GM19324 (cell line): ENCODE data around the gene ILK.
A peak's percentile ranks its signal among the peaks of the same experiment; 100 is the strongest.

ENCODE experiments used
- ATAC-seq: cut with Tn5 transposase; IDR thresholded peaks from one replicate; pipeline ENCODE4 v1.9.1; 2021; ENCODE audit warnings: mild to moderate bottlenecking, moderate library complexity; ENCODE audit not compliant: unreplicated experiment, low FRiP score

ILK gene

DNA sequence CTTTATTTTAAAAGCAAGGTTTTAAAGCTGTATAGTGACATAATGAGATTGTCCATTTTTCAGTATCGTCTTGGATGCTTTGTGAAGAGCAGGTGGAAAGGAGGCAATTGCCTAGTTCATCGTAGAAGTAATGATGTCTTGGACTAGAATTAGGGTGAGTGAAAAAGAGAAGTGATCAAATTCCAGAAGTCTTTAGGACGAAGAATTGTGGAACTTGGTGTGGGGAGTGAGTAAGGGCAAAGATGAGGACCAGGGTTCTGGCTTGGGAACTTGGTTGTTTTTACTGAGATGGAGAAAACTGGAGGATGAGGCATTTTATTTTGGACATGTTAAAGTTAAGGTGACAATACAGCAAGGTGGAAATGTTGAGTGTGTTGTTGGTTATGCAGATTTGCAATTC, 1.2 kb downstream of the ILK start:
- no peak for ATAC-seq

DNA sequence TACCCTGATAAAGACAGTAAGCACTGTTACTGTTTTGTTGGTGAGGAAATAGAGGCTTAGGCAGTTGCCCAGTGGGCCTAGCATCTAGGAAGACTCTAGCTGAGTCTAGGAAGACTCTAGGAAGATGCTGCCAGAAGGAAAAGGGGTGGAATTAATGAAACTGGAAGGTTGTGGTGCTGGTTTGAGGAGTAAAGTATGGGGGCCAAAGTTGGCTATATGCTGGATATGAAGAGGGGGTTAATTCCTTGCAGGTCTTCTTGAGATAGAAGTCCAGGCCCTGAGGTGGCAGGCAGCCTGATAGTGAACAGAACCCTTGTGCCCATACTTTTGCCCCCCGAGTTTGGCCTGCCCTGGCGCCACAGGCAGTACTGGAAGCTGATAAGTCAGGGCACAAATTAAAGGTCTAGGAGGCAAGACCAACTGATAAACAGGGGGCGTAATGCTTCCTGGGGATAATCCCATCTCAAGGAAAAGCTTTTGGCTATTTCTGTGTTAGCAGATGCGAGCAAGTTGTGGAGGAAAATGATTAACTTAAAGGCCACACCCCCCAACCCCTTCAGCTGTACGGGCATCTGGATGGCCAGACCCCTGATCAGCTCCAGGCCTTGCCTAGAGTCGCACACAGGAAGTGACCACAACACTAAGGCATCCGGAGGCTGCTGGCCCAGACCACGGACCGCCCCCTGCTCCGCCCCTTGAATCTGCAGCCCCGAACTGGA, 3.1 kb downstream of the ILK start:
- ATAC-seq: no peak

DNA sequence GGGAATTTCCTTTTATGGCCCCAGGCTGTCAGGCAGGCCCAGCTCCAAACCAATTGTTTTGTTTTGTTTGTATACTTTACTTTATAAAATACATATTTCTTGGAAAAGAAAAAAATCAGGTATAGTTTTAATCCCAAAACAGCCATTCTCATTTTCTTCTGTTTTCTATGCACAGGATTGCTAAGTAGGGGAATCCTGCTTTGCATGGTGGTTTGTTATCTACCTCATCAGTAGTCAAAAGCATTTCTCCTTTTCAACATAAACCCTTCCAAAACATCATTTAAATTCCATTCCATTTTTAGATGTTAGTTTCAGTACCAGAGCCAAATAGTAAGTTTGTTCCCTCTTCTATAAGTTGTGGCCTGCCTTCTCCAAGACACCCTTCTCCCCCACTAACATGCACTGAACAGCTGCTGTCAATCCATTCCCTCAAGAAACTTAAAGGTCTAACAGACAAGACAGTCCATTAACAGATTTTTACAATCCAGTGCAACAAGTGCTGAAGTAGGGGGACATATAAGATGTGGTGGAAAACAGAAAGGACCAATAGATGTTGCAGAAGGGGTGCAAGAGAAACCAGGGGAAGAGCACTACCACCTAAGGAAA, 3.7 kb downstream of the ILK start:
- no peak for ATAC-seq

DNA sequence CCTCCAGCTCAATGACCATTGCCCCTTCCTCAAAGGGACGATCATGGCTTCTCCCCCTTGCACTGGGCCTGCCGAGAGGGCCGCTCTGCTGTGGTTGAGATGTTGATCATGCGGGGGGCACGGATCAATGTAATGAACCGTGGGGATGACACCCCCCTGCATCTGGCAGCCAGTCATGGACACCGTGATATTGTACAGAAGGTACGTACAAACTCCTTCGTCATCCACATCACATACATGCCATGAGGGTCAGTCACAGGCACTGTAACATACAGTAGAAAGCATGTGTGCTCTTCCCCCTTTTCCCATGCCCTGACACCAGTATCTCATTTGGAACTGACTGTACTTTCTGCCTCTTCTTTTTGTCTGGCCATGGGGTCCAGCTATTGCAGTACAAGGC, 4.4 kb downstream of the ILK start:
- no peak for ATAC-seq

DNA sequence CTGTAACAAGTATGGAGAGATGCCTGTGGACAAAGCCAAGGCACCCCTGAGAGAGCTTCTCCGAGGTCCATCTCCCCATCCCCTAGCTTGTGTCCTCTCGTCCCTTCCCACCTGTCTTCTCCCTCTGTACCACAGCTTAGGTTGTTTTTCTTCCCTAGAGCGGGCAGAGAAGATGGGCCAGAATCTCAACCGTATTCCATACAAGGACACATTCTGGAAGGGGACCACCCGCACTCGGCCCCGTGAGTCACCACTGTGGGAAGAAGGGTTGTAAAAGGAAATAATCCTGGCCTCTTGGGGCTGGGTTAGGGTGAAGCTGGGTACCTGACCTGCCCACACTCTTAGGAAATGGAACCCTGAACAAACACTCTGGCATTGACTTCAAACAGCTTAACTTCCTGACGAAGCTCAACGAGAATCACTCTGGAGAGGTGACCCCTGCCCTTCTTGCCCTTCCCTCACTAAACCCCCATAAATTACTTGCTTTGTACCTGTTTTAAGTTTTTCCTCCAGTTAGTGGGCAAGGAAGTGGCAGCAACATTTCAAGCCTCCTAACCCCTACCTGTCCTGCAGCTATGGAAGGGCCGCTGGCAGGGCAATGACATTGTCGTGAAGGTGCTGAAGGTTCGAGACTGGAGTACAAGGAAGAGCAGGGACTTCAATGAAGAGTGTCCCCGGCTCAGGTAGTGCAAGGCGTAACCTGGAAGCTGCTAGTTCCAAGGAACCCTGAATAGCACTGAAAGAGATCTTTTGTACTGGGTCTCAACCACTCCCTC, 5.3 kb downstream of the ILK start:
- ATAC-seq: no peak

DNA sequence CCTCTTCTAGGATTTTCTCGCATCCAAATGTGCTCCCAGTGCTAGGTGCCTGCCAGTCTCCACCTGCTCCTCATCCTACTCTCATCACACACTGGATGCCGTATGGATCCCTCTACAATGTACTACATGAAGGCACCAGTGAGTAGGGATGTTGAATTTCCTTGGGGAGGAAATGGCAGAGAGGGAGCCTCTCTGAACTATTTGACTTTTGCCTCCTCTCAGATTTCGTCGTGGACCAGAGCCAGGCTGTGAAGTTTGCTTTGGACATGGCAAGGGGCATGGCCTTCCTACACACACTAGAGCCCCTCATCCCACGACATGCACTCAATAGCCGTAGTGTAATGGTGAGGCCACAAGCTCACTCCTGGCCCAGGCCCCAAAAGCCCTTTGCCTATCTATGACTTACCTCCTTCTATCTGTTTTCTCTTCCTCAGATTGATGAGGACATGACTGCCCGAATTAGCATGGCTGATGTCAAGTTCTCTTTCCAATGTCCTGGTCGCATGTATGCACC, 6.0 kb downstream of the ILK start:
- ATAC-seq: no peak

DNA sequence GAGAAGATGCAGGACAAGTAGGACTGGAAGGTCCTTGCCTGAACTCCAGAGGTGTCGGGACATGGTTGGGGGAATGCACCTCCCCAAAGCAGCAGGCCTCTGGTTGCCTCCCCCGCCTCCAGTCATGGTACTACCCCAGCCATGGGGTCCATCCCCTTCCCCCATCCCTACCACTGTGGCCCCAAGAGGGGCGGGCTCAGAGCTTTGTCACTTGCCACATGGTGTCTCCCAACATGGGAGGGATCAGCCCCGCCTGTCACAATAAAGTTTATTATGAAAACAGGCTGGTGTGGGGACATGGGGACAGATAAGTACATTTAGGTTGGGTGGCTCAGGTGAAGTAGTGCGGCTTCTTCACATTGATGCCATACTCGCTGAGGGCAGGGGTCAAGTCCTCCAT, 7.0 kb downstream of the ILK start:
- ATAC-seq: no peak

DNA sequence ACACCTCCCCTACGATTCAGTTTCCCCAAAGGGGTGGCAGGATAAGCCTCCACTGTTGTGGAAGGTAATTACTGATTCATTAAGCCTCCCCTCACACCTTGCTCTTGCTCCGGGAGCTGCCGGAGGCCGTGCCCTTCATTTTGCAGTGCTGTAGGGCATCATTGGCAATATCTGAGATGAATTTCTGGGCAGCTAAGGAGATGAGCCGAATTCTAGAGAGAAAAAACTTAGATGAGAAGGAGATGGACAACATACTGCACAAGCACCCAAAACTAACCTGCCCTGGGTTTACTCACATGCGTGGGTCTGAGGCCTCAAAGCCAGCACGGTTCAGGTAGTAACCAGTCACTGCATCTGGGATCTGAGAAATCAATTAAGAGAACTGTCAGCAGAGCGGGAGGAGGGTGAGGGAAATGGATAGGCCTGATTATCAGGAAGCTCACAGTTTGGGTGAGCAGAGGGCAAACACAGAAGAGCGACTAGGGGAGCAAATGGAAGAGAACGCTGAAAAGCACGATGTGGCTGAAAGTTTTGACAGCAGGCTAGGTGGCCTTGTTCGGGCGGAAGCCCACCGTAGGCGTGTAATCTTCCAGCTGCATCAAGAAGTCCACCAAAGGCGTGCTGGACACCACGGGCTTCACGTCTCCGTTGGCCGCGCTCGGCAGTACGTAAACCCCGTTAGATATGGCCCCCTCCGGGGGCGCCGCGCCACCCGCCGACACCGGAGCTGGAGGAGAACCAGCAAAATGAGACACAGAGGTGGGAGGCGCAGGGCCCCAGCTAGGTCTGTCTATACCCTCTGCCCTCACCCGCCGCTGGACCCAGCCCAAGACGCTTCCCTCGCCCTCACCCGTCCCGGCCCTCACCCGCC, 7.8 kb downstream of the ILK start:
- no peak for ATAC-seq

DNA sequence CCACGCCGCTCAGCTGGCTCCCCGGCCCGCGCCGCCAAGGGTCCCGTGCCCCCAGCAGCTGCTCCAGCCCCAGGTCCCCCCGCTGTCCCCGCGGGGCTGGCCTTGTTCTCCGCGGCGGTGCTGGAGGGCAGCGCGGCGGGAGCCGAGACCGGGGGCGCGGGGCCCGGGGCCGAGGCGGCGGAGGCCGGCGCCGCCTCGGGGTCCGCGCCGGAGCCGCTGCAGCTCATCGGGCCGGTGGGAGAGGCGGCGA, 8.3 kb downstream of the ILK start:
- peak; percentile 20 for ATAC-seq

DNA sequence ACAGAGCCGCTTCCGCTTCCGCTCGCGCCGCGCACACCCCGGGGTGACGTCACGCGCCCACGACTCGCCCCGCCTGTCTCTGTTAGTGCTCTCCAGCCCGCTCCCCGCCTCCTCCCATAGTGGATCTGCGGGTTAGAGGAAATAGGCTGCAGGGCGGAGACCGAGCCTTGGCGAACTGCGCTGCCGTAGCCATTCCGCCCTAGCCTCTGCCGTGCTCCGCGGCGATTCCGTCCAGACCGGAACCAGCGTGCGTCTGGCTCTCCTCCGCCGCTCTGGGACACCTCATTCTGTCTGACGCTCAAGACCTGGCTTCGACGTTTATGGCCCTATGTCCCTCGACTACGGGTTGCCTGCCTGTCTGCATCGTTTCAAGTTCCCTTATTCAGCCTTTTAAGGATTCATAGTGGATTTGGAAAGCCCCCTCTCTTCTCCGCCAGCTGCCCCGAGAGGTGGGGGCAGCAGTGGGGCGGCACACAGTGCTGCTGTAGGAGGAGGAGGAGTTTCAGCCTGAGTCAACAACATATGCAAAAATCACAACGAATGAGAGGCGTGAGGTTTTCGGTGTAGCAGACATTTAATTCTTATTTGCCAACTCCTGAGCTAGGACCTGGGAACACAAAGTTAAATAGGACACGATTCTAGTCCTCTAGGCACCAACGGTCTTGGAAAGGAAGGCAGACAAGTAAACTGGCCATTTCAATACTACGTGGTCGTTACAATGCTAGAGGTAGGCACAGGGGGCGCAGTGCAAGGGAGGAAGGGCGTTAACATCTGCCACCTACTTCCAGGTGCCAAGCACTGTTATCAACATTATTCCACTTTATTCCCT, 8.9 kb downstream of the ILK start, which contains the start of gene TAF10:
TSS of gene TAF10 (minus strand) at position 4 of the 829 bp plus-strand sequence. CDS start 27 bp downstream, outside the sequence.
- peak; percentile 92 for ATAC-seq

DNA sequence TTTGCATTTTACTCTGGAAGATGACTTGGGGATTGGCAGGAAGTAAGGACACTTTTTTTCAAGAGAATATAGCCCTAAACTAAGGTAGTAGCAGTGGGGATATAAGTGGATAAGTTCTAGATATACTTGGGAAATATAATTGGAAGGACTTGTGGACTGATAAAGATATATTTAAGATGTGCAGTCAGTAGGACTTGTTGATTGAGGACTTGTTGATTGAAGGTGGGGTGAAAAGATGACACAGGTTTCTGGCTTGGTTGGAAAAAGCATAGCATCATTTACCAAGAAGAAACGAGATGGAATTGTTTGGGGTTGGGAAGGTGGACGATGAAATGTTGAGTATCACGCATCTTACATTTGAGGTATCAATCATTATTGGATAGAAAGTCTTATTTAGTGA, 9.9 kb downstream of the ILK start:
- ATAC-seq: no peak

DNA sequence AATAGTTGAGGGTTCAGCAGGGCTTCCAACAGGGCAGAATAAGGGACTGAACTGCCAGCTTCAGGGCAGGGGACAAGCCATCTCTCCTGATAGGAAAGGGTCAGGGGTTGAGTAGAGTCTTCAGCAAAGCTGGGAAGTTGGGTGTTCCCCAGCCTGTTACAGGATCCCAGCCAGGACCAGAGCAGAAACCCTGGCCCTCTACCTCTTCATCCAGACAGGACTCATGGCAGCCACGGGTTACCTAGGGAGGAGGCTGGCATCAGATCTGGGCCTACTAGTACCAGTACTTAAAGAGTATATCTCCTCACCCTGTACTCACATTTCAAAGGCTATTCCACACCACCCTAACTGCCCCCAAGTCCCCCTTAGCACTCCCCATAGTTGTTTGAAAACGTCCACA, 10.9 kb downstream of the ILK start:
- ATAC-seq: no peak

DNA sequence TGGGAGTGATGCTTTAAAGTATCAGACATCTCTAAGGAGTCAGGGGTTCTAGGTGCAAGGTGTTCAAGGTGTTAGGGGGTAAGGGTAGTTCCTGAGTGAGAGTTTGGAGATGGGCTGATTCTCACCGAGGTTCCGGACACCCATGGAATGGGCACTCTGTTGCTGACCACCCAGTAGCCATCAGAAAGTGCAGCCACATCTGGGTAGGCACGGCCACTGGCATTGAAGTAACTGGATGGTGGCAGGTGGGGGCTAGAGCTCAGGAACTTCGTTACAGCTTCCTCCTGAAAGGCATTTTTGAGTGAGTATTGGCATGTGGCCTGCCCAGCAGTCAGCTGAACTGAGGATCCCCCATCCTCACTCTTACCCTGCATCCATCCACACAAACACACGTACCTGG, 11.5 kb downstream of the ILK start:
- ATAC-seq: no peak

DNA sequence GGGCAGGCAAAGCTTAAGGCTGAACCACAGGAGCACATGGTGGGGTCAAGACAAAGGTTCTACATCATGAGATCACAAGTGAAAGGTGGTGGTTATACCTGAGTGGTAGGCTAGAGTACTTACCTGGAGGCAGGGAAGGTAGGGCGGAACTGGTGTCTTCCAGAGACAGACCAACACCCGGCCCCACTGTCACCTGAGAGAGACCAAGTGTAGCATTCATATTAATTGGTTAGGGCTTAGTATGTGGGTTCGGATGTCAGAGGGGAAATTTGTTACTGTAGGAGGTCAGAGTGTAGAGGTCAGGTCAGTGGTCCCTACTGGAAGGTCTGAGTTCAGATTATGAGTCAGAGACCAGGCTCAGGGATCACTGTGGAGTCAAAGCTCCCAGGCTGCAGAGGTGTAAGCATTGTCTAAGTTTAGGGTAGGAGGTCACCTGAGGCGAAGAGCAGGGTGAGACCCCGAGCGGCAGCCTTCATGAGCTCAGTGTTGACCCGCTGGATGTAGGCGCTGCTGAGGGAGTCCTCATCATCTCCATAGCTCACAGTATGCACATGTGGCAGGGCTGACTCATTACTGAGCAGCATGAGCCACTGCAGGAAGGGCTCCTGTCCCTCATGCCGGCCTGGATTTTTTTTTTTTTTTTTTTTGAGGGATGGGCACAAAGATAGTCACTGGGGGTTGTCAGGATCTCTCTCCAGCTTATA, 12.5 kb downstream of the ILK start:
- no peak for ATAC-seq

DNA sequence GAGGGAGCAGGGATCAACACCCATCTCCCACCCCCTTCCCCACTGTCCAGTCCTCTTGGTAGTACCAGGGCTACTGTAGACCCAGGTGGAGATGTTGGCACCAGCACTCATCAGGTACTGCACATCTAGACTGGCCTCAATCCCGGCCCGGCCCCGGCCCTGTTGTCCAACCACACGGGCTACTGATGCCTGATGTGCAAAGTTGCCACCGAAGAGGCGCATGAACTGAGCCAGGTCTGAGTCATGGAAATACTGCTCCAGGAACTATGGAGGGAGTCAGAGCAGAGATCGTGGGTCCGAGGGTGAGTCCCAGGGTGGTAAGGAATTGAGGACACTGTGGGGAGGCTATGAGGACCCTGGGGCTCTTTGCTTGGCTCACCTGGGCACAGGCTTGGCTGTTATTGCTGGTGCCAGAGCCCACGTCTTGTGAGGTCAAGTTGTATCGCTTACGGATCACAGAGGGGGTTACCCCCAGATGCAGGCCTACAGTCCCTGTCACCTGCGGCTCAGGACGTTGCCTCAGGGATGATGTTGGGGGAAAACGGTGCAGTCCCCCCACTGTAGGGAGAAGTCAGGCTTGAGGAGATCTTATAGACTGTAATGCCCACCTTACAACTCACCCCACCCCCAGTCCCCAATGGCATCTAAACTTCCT, 13.1 kb downstream of the ILK start:
- ATAC-seq: no peak

DNA sequence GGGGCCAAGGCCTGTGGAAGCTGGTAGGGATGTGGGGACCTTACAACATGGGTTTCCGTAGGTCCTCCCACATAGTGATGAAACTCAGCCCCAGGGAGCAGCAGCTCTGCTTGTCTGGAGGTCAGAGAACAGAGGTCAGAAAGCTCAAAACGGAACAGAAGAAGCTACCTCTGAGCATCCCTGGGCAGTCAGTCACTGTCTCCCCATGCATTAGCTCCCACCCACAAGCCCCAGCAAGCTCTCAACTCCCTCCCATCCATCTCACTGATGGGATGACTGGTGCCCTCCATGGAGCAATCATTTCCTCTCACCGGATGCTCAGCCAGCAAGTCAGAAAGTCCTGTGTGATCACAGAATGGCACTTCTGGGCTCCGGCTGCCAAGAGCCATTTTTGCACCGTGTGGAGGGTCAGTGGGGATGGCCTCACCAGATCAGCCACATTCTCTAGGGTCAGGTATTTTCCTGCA, 13.8 kb downstream of the ILK start:
- ATAC-seq: no peak

DNA sequence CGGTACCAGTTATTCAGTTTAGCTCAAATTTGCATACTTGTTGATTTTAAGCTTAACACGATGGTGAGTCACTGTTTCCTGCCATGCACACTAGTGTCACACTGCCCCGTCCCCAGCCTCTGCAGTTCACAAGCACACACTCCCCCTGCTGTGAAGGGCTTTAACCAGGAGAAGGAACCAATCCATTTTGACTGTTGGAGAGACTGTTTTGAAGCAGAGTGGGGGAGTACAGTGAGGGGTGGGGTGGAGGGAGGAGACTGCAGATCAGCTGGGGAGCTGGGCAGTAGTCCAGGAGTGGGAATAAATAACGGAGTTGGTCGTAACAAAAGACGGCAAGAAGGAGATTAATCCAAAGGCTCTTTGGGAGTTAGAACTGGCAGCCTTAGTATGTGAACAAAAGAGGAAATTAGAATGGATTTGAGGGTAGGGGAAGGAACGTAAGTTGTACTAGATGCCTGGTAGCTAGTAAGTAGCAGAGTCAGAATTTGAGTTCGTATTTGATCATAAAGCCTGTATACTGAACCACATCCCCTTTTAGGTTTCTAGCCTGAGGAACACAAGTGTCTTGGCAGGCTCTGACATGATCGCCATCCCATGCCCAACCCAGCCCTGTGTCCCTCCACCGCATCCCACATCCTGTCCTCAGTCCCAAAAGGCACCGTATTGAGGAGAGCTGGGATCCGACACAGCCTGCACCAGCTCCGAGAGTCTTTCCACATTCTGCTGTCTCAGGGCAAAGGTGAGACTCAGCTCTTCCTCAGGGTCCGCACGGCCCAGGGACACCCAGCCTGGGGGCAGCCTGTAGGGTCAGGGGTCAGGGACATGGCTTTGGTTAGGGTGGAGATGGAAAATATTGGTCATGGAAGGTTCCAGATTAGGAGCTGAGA, 14.8 kb downstream of the ILK start:
- no peak for ATAC-seq
